GM19372 (cell line): ENCODE measurements around the gene LIPG.
"Not testable (repeated sequence)": the region's sequence is repeated elsewhere in the genome, so short reads cannot be mapped to it uniquely, and the experiment has no call there.

Experiments
- ATAC-seq: cut with Tn5 transposase; IDR thresholded peaks from one replicate; pipeline ENCODE4 v1.9.1; 2021; ENCODE audit warnings: mild to moderate bottlenecking, low read depth, moderate library complexity; ENCODE audit not compliant: unreplicated experiment

Gene LIPG

DNA sequence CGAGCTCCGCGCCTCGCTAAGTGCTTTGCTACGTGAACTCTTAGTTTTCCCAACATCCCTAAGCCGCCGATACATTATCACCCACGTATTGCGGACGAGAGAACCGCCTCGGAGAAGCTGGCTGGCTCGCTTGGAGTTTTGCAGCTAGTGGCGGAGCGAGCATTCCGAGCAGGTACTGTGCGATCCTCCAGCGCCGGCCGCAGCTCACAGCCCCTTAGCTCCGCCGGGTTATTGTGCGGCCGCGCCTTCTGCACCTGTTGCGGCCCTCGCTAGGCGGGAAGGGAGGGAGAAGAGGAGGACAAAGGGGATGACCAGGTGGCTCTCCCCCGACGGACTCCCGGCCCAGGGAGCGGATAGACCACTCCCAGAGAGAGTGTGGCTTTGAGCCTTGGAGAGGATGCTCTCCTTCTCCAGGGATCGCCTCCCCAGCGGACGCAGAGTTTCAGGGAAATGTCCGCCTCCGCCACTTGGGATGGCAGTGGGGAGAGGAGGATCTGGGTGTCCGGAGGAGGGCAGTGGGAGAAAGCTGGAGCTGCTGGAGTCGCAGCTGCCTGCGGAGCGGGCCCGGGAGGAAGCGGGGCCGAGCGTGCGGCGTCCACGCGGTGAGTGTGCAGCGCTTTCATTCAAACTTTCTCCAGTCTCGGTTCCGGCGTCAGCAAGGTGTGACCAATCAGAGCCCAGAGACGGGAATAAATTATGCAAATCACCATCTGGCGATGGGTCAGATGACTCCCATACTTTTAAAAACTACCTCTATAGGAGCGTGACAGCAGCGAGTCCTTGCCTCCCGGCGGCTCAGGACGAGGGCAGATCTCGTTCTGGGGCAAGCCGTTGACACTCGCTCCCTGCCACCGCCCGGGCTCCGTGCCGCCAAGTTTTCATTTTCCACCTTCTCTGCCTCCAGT, at the start of gene LIPG:
TSS of gene LIPG (plus strand) at position 769 of the 905 bp plus-strand sequence. CDS start 252 bp downstream, outside the sequence.
- ATAC-seq = no peak

DNA sequence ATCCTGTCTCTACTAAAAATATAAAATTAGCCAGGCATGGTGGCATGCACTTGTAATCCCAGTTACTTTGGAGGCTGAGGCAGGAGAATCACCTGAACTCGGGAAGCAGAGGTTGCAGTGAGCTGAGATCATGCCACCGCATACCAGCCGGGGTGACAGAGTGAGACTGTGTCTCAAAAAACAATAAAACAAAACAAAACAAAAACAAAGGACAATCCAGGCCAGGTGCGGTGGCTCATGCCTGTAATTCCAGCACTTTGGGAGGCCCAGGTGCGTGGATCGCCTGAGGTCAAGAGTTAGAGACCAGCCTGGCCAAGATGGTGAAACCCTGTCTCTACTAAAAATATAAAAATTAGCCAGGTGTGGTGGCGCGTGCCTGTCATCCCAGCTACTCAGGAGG, 49.0 kb upstream of the LIPG start:
- ATAC-seq = not testable (repeated sequence)

DNA sequence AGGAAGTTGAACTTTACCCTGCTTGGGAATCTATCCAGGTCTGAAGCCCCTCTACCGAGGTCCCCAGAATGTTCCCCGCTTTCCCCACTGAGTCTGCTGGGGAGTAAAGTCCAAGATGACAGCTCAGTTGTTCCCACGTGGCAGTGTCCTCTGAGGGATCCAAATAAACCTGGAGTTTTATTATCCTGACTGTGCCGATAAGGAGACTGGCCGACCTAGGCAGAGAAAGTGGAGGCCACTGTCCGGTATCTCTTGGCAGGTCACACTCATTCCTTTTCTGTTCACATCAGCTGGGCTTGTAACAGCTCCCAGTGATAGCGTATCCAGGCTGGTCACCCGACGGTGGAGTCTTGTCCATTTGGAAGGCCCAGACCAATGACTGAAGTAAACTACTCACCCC, 47.3 kb upstream of the LIPG start:
- ATAC-seq = no peak

DNA sequence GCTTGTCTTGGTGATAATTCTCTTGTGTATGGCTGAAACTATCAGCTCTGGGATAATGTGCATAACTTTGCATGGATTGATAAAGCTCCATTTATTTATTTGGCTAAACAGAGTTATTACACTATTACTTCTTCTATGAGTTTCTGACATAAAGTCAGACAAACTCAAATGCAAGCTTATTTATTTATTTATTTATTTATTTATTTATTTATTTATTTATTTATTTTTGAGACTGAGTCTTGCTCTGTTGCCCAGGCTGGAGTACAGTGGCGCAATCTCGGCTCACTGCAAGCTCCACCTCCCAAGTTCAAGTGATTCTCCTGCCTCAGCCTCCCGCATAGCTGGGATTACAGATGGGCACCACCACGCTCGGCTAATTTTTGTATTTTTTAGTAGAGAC, 46.9 kb upstream of the LIPG start:
- not testable (repeated sequence) for ATAC-seq

DNA sequence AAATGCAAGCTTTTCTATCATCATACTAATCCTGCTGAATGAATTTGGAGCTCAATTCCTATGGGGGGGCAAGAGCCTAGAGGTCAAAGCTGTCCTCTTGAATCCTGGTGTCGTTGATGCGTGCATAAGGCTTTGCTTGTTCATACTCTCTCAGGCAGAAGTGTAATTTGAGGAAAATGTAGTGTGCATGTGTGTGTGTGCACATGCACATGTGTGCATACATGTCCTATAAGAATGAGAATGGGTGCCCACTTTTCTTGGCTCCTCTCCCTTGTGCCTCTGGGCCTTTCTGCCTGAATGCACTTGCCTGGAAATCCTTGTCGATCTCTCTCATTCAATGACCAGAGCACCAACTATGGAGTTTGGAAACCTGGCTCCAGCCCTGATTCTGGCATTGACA, 46.3 kb upstream of the LIPG start:
- ATAC-seq = no peak

DNA sequence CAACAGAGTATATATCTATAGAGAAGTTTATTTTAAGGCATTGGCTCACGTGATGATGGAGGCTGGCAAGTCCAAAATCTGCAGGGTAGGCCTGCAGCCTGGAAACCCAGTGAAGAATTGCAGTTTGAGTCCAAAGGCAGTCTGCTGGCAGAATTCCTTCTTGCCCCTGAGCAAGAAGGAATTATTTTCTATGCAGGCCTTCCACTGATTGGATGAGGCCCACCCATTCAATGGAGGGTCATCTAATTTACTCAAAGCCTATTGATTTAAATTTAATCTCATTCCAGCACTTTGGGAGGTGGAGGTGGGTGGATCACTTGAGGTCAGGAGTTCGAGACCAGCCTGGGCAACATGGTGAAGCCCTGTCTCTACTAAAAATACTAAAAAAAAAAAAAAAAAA, 44.4 kb upstream of the LIPG start:
- ATAC-seq = no peak

DNA sequence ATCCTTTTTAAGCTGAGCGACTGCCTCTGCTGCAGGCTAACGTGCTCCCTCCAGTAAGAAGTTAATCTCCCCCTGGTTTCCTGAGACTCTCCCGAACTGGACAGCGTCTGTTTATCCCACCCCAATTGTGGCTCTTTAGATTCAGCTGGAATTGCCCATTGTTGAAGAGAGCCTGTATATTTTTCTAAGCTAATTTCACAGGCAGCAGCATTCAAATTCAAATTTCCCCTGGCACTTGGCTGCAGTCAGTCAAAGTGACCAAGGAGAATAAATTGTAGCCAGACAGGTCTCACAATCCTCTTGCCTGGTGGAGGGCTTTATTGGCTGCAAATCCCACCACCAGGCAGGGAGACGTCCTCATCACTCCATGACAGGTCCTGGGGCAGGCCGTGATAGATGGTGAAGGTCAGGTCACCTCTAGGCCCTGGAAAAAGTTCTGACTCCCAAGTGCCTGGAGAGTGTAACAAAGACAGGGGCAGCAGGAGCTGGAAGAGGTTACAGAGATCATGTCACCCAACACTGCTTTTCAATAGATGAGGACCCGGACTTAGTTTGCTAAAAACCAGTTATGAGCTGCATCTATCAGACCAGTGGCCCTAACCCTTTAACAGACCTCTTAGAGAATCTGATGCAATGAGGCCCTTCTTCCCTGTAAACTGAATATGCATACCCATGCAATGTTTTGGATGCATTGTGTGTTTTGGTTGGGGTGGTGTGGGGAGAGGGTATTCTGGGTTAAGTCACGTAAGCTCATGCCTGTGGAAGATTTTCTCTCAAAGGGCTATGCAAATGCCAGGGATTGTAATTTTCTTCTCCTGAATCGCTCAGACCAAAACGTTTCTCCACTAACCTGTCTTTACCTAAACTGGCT, 42.5 kb upstream of the LIPG start:
- no peak for ATAC-seq

DNA sequence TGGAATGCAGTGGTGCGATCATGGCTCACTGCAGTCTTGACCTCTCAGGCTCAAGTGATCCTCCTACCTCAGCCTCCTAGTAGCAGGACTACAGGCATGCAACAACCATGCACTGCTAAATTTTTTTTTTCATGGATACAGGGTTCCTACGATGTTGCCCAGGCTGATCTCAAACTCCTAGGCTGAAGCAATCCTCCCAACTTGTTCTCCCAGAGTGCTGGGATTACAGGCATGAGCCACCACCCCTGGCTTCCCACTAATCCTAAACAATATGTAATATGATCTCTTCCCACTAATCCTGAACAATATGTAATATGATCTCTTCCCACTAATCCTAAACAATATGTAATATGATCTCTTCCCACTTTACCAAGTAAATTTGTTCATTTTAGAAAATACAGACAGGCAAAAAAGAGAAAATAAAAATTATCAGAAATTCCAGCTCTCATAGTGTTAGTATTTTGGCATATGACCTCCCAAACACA, 41.2 kb upstream of the LIPG start:
- ATAC-seq = no peak

DNA sequence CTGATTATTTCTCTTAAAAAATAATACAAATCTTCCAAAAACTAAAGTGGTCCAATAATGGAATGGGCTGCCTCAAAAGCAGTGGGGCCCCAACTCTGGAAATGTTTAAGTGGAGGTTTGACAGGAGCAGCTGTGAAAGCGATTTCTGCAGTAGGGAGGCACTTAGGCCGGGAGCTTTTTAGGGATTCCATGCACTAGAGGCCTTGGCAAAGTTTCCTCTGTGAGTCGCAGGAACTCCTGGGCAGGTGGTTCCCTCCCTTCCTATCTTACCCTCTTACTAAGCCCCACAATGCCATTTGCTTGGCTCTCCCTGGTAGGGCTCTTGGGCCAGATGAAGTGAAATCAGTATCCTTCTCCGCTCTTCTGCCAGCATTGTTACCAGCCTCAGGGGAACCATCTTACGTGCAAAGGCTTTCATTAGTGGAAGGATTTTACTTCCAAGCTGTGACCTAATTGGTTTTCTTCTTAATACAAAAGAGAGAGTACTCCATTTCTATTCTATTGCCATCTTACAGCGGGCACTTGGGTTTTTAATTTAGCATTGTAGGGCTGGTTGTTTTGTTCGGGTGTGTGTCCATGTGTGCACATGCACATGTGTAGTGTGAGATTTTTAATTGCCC, 40.5 kb upstream of the LIPG start:
- ATAC-seq = no peak

DNA sequence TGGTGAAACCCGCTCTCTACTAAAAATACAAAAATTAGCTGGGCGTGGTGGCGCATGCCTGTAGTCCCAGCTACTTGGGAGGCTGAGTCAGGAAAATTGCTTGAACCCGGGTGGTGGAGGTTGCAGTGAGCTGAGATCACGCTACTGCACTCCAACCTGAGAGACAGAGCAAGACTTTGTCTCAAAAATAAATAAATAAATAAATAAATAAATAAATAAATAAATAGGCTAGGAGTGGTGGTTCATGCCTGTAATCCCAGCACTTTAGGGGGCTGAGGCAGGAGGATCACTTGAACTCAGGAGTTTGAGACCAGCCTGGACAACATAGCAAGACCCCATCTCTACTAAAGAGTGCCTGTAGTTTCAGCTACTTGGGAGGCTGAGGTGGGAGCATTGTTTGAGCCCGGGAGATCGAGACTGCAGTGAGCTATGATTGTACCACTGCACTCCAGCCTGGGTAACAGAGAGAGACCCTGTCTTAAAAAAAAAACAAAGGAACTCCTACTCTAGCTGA, 38.2 kb upstream of the LIPG start:
- ATAC-seq = not testable (repeated sequence)

DNA sequence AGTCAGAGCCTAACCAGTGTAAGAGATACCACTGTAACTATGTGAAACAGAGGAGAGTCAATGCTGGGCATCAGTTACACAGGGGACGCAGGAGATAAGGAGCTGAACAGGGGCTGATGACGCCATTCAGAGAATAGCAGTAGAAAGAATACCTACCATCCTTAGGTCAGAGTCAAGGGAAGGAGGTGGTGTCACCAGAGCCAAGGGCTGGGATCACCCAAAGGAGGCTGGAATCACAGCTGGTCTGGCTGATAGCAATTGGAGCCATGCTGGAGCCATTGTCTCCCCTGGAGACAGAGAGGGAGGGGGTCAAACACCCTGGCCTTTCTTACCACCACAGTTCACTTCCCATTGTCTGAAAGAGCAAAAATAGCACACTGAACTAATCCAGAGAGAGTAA, 37.5 kb upstream of the LIPG start:
- ATAC-seq = no peak

DNA sequence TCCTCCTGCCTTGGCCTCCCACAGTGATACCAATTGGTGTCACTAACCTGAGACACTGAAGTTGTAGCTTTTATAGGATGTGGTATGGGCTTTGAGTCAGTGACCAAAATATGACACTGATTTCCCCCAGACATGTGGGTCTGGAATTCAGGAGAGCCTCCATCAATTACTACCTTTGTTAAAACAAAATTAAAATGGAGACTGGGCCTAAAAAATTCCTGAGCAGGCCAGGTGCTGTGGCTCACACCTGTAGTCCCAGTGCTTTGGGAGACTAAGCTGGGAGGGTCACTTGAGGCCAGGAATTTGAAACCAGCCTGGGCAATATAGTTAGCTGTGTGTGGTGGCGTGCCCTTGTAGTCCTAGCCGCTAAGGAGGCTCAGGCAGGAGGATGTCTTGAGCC, 36.9 kb upstream of the LIPG start:
- ATAC-seq = no peak

DNA sequence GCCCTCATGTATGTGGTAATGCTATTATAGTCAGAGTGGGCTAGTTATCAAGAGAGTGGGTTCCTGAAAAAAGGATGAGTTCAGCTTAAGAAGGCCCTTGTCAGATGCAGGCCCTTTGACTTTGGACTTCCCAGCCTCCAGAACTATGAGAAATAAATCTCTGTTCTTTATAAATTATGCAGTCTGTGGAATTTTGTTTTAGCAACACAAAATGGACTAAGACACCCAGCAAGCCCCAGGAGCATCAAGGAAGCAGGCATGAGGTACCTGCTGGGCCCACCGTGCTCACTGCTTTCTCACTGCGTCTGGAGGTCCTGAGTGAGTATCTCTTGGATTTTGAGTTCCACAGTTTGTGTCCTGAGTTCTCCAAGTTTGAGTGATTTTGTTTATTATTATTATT, 35.9 kb upstream of the LIPG start:
- no peak for ATAC-seq

DNA sequence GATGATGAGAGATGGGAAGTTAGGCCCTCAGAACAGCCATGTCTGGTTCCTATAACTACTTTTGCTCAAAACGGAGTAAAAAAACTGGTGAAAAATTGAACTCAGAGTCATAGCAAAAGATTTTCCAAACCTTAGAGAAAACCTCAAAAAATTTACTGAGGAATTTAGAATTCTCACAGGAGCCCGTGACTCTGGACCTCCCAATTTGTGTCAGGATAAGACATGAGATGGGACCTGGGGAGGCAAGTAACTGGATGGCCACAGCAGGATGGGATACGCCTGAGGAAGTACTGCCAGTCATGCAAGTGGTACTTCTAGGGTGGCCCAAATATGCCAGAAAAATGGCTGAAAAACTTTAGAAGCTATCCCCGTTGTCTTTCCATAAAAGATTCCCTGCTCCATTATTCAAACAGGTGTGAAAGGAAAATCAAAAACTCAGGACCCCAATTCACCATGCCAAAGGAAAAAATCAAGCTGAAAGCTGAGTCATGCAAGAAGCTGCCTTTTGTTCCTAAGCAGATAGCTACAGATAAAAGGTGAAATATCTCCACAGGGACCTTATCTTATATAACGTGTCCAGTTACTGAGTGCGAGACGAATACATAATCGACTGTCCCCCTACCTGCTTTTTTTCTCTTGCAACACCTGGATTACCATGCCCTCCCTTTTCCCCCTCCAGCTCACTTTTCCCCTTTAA, 34.1 kb upstream of the LIPG start:
- ATAC-seq = no peak

DNA sequence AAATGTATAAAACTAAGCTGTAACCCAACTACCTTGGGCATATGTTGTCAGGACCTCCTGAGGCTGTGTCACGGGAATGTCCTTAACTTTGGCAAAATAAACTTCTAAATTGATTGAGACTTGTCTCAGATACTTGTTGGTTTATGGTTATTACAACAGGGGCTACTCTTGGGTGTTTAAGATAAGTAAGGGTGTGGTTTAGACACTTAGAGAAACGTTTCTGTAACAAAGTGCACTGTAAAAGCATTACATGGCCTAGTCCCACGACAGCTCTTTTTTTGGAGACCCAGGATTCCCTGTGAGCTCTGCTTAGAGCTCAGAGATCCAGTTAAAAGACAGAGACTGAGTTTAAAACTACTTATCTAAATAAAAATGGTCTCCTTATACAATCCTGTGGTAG, 32.3 kb upstream of the LIPG start:
- ATAC-seq = no peak

DNA sequence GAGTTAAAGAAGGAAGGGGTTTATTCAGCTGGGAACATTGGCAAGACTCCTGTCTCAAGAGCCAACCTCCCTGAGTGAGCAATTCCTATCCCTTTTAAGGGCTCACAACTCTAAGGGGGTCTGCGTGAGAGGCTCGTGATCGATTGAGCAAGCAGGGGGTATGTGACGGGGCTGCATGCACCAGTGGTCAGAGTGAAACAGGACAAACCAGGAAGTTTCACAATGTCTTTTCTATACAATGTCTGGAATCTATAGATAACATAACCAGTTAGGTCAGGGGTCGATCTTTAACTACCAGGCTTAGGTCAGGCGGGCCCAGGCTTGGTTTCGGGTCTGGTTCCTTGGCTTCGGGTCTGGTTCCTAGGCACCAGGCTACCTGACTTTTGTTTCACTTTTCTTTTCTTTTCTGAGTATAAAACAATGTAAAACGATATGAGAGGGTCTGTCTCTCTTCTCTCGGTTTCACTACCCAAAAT, 30.1 kb upstream of the LIPG start:
- no peak for ATAC-seq

DNA sequence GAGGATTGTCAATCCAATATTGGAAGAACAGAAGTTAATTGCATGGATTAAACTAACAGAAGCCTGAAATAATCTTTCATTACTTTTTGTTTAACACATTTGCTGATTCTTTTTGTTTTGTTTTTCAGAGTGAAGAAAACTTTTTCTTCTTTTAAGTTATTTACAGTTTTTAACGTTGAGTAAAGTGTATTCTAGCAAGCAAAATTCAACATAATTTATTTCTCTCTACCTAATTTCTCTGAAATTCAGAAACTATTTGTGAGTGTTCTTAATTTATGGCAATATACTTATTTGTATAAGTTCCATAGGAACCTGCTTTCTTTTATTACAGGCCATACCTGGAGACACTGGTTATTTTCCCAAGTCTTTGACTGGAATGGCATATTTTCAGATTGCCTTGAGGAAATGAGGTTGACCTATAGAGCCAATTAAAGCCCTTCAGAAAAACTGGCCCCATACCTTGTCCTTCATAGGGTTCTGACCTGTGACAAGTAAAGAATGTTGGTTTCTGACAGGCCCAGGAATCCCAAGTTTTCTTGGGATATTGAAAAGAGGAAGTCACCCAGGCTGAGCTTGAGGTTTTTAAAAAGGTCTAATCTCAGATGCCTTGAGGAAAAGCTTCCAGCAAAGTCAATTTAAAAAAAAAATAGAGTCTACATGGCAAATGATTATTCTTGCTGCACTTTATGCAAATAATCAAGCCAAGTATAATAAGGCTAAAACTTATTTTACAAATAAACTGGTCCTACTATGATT, 26.8 kb upstream of the LIPG start:
- ATAC-seq = no peak

DNA sequence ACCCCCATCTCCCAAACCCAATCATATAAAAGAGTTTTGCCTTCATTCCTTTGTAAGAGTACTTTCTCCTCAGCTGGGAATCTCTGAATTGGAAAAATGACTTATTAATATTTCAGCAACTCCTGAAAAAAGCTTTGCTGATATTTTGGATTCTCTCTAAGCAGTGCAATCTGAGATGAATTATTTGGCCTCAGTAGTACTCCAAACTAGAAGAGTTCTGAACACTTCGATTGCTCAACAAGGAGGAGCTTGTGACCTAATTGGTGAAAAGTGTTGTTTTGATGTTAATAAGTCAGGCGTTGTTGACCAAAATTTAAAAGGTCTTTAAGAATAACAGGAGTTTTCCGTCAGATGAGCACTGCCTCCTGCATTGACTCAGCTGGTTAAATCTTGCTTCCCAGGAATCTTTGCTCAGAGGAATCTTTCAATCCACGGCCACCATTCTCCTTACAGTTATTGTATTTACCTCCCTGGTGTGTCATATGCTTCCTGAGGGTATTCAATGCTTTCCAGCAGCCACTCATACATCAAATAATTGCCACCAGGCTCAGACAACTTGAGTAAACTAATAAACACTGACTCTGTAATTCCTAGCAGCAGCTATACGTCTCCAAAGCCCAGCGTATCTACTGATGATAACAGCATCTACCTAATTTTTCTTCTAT, 24.5 kb upstream of the LIPG start:
- ATAC-seq = no peak

DNA sequence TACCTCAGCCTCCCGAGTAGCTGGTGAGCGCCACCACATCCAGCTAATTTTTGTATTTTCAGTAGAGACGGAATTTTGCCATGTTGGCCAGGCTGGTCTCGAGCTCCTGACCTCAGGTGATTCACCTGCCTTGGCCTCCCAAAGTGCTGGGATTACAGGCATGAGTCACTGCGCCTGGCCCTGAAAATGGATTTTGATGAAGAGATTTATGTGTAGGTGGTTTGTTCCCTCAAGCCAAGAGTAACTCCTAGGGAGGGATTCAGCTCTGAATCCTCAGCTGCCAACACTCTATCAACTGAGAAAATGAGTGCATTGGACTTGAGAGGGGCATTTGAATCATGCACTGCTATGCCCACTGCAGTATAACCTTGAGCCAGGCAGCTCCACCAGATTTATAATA, 17.5 kb upstream of the LIPG start:
- ATAC-seq = no peak
